ENCODE measurements around the gene CRIM1.

- TF ChIP-seq POLR2A (IDR thresholded peaks at IDR 0.05) (no peak), CTCF (IDR thresholded peaks at IDR 0.05) (no peak)
Observed at GRCh38 chr2:36473230-36473629, 117.7 kb downstream of the CRIM1 start.
